Ishikawa (cell line): Measurements from ENCODE around the gene CFAP91.

ENCODE experiments used
- CREB1 ChIP-seq: IDR thresholded peaks from 2 replicates; pipeline ENCODE4 v1.6.1; 2012; ENCODE audit warnings: low read depth
- EGR1 ChIP-seq: IDR thresholded peaks from 2 replicates; pipeline ENCODE4 v1.6.1; 2012
- EP300 ChIP-seq: IDR thresholded peaks from 2 replicates; pipeline ENCODE4 v1.6.1; 2012; ENCODE audit warnings: borderline replicate concordance
- FOXM1 ChIP-seq: IDR thresholded peaks from 2 replicates; pipeline ENCODE4 v1.6.1; 2012; ENCODE audit warnings: low read depth, borderline replicate concordance
- NFIC ChIP-seq: IDR thresholded peaks from 2 replicates; pipeline ENCODE4 v1.6.1; 2012
- RAD21 ChIP-seq: IDR thresholded peaks from 2 replicates; pipeline ENCODE4 v1.6.1; 2012; ENCODE audit warnings: low read depth
- TAF1 ChIP-seq: IDR thresholded peaks from 2 replicates; pipeline ENCODE4 v1.6.1; 2012; ENCODE audit warnings: low read depth, mild to moderate bottlenecking
- TCF12 ChIP-seq: IDR thresholded peaks from 2 replicates; pipeline ENCODE4 v1.6.1; 2012; ENCODE audit warnings: low read depth
- TEAD4 ChIP-seq: IDR thresholded peaks from 2 replicates; pipeline ENCODE4 v1.6.1; 2012
- YY1 ChIP-seq: IDR thresholded peaks from 2 replicates; pipeline ENCODE4 v1.6.1; 2012; ENCODE audit warnings: low read depth
- ZBTB7A ChIP-seq: IDR thresholded peaks from 2 replicates; pipeline ENCODE4 v1.6.1; 2012; ENCODE audit warnings: low read depth
- TF ChIP-seq, protein P1 (sequence below): IDR thresholded peaks from 2 replicates; pipeline ENCODE4 v1.6.1; 2012
- TF ChIP-seq, protein P2 (sequence below): IDR thresholded peaks from 2 replicates; pipeline ENCODE4 v1.6.1; 2012; ENCODE audit warnings: low read depth, mild to moderate bottlenecking
- TF ChIP-seq, protein P3 (sequence below): IDR thresholded peaks from 2 replicates; pipeline ENCODE4 v1.6.1; 2012

DNA sequence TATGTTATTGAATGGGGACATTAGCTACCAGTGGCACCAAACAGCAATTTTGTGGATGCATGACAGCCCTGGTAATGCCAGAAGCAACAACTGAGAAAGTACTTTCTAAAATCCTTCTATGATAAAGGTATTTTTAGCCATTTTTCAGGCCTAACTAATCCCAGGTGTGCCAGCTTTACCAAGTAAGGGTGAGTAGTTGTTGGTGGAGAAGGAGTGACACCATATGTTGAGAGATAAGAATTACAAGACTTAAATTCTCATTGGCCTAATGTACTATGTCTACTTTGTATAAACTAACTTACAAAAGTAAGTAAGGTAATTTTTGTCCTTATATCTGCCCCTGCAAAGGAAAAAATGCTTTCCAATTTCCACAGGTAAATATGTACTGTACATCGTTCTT is 21.5 kb upstream of the CFAP91 start:
- no peak for TF ChIP-seq CREB1
- no peak for TF ChIP-seq ZBTB7A
- no peak for TF ChIP-seq EP300
- no peak for TF ChIP-seq NFIC
- TF ChIP-seq EGR1 = no peak
- TF ChIP-seq RAD21 = peak; percentile 75
- TF ChIP-seq TAF1 = no peak
- TF ChIP-seq FOXM1 = no peak
- TF ChIP-seq, protein P1, sequence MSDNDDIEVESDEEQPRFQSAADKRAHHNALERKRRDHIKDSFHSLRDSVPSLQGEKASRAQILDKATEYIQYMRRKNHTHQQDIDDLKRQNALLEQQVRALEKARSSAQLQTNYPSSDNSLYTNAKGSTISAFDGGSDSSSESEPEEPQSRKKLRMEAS = no peak
- TF ChIP-seq TEAD4 = no peak
- TF ChIP-seq, protein P2, sequence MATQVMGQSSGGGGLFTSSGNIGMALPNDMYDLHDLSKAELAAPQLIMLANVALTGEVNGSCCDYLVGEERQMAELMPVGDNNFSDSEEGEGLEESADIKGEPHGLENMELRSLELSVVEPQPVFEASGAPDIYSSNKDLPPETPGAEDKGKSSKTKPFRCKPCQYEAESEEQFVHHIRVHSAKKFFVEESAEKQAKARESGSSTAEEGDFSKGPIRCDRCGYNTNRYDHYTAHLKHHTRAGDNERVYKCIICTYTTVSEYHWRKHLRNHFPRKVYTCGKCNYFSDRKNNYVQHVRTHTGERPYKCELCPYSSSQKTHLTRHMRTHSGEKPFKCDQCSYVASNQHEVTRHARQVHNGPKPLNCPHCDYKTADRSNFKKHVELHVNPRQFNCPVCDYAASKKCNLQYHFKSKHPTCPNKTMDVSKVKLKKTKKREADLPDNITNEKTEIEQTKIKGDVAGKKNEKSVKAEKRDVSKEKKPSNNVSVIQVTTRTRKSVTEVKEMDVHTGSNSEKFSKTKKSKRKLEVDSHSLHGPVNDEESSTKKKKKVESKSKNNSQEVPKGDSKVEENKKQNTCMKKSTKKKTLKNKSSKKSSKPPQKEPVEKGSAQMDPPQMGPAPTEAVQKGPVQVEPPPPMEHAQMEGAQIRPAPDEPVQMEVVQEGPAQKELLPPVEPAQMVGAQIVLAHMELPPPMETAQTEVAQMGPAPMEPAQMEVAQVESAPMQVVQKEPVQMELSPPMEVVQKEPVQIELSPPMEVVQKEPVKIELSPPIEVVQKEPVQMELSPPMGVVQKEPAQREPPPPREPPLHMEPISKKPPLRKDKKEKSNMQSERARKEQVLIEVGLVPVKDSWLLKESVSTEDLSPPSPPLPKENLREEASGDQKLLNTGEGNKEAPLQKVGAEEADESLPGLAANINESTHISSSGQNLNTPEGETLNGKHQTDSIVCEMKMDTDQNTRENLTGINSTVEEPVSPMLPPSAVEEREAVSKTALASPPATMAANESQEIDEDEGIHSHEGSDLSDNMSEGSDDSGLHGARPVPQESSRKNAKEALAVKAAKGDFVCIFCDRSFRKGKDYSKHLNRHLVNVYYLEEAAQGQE = no peak
- TF ChIP-seq YY1 = no peak
- TF ChIP-seq, protein P3, sequence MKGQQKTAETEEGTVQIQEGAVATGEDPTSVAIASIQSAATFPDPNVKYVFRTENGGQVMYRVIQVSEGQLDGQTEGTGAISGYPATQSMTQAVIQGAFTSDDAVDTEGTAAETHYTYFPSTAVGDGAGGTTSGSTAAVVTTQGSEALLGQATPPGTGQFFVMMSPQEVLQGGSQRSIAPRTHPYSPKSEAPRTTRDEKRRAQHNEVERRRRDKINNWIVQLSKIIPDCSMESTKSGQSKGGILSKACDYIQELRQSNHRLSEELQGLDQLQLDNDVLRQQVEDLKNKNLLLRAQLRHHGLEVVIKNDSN = no peak
- no peak for TF ChIP-seq TCF12
